Non-pigmented ciliary epithelial cell (primary cell): Measurements from ENCODE around the gene INSYN1.

Experiments
- DNase-seq: peaks from one replicate; pipeline ENCODE4 v3.0.0-alpha.2; 2010; ENCODE audit warnings: low read depth

Gene INSYN1

DNA sequence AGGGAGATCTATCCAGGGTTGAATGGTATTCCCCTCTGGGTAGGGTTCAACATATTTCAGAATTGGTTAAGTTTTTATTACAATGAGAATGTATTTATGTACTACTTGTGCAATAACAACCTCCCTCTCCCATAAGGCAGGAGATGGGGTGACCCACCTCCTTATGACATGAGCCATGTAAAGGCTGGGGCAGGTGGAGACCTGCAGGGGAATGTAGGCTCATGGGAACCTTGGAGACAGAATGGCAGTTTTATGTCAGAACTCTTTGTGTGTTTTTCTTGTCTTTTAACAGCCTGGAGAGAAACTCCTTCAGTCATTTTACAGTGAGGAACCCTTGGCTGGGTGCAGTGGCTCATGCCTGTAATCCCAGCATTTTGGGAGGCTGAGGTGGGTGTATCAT lies 24.6 kb upstream of the INSYN1 start:
- no peak for DNase-seq

DNA sequence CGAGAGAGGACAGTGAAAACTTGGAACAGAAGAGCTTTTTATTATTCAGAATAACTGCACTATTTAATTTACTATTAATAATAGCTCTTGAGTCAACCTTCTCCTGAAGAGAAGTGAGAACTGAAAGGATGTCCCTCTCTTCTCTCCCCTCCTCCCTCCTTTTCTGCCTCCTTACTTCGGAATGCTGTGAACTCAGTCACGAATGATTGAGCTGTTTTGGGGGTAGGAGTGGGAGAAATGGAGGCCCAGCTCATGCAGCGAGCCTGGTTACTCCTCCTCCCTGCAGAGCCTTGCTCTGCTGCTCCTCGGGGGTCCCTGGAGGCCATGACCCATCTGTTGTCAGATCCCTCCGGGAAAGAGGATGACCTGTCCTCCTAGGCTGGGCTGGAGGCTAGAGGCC lies 20.3 kb upstream of the INSYN1 start:
- DNase-seq = no peak

DNA sequence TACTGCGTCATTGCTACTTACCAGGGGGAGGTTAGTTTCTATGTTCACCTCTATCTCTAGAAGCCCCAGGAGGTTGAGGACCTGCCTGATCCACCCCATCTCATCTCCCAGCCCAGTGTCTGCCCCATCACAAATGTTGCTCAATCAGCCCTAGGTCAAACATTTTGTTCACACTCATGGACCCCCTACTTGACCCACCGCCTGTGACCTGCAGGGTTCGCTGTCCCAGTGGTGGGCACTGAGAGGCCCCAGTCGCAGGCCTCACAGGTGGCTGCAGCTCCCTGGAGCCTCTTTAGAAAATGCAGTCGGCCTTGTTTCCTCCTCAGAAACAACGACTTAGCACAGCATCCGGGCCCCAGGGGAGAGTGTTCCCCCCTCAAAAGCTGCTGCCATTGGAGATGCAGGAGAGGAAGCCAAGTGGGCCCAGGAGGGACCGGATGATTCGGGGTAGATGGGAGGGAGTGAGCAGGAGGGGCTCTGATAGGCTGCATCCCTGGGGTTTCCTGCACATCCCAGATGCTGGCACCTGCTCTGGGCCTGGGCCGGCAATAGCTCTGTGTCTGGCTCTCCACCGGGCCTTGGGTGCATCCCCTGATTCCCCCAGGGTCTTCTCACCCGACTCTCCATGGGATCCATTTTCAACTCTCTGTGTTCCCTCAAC lies 18.4 kb upstream of the INSYN1 start:
- DNase-seq = no peak

DNA sequence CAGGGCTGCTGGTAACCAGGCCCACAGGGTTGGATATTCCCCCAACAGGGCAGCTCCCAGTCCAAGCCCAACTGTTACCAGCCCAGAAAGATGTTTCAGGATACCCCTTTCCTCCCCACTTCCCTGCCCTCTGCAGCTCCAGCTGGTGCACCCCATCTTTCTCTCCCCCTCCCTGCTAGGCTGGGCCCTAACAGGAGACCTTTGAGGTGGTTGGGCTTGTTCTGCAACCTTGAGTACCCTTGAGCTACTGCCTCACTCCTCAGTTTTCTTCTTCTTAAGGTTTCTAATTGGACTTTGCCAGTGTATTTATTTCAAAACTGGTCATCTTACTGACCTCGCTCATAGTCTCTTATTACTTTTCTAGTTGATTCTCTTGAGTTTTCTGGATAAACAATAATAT lies 16.9 kb upstream of the INSYN1 start:
- no peak for DNase-seq

DNA sequence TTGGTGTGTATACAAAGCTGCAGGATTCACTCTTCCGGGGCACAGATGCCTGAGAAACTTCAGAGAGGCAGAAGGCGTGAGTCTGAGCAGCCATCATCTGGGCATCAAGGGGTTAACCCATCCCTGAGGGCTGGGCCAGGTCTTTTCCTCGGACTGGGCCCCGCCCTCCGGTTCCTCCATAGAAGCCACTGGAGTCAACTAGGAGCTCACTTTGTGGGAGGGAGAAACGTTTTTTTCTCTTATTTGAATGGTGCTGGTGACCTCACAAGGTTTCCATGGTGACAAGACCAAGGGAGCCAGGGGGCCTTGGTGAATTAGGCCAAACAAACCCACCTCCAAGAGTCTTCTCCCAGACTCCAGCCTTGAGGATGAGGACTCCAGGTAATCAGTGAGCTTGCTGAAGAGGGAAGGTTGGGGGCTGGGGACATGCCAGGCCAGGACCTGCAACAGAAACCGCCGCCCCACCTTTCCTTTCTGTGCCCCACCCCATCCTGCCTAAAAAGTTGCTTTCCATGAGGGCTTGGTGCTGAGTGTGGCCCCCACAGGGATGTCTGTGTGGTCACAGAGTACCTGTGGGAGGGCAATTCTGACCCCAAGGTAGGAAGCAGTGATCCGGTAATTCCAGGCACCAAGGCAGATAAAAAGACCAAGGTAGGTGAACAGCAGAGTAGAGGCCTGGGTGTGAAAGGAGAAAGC lies 14.8 kb upstream of the INSYN1 start:
- DNase-seq = no peak

DNA sequence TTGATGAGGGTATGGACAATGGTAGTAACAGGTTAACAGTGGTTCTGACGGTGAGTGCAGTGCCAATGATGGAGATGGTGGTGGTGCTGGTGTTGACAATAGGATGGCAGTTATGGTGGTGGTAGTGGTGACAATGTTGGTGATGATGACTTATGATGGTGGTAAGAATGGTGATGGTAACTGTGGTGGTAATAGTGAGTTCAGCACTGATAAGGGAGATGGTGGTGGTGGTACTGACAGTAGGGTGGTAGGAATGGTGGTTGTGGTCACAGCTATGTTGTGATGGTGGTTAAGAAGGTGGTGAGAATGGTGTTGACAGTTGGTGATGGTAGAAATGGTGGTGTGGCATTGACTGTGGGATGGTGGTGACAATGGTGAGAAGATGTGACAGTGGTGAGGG lies 13.4 kb upstream of the INSYN1 start:
- DNase-seq = no peak

DNA sequence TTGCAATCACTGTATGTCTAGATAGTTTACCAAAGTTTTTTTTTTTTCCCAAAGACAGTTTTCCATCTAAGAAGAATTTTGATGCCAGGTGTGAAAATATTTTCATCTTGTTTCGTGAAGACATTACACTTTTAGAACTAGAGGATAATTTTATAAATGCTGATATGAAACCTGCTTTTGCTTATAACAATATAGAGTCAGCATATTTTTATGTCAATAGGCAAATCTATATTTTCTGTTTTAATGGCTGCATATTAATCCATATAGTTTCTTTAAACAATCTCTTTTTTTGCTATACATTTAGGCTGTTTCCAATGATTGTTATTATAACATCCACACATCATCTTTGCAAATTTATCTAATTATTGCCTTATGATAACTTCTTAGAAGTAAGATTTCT lies 12.6 kb upstream of the INSYN1 start:
- DNase-seq = no peak

DNA sequence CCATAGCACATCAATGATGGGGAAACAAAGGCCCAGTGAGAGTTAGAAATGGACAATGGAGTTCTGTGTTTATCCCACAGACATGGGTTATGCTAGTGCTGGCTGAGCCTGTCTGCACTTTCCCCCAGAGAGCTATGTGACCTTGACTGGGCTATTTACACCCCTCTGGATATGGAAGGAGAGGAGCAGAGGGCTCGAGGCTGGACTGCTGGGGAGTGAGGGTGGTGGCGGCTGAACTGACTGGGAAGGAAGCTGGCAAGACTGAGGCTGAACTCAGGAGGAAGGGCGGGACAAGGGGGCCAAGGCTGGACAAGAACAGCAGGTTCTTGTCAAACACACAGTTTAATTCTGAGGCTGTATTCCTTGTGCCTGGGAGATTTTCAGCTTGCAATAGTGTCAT lies 10.8 kb upstream of the INSYN1 start:
- DNase-seq = no peak

DNA sequence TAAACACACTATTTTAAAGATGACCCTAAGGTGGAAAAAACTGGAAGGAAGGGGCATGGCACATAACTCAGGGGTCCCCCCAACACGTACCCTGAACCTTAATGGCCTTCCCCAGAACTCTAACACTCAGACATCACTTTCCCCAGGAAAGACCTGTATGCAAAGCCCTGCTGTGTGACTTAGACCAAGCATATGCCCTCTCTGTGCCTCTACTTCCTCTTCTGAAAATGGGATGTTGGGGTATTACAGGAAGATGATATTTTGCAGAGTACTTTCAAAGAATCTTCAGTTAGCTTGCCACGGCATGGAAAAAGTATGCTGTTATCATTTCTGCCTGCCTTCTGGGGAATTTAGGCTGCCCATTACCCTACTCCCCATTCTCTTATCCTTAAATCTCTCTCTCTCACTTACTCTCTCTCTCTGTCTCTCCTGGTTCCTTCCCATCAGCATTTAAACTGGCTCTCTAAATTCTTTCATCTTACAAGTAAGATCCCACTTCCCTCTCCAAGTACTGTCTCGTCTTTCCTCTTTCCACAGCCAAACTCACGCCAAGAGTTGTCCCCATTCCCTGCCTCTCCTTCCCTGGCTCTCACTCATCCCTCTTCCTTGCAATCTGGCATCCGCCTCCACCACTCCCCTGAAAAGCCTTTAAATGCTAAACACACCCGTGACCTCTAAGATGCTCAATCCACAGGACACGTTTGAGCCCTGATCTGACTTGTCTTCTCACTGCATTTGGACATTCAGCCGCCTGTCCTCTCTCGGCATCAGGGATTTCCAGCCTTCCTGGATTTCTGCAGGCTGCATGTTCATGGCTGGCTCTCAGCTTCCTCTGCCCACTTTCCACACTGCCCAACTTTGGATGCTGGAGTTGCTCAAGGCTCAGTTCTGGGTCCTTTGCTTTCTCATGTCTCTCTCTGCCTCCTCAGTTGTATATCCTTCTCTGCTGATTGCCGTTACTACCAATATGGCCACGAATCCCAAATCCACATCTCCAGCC lies 7.5 kb upstream of the INSYN1 start:
- no peak for DNase-seq

DNA sequence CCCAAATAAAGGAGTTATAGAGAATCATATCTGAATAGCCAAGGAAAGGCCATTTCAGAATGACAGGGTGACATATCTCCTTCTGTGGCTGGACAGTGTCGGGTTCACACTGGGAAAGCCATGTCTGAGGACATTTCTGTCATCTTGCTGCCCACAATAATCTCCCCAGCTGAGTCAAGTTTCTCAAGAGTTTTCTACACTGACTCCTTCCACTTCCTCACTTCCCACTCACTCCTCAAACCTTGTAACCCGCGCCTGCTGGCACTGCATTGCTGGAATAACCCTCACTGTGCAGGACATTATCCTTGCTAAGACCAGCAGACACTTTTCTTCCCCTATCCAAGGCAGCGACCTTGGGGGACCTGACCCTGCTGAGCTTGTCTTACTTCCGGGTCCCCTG lies 5.3 kb upstream of the INSYN1 start:
- DNase-seq = no peak

DNA sequence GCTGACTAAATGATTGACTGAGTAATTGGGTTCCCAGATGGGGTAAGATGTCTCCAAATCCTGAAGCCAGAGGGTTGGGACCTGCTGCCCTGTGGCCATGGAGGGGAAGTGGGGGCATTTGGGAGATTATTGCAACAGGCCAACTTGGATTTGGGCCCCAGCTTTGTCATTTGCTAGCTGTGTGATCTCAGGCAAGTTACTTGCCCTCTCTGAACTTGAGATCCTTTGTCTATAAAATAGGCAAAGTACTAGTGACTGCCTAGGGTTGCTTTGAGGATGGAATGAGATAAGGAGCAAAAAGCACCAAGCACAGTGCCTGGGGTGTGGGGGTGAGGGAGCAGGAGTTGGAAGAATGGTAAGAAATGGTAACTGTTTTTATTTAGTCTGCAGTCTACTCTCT lies 4.4 kb upstream of the INSYN1 start:
- no peak for DNase-seq

DNA sequence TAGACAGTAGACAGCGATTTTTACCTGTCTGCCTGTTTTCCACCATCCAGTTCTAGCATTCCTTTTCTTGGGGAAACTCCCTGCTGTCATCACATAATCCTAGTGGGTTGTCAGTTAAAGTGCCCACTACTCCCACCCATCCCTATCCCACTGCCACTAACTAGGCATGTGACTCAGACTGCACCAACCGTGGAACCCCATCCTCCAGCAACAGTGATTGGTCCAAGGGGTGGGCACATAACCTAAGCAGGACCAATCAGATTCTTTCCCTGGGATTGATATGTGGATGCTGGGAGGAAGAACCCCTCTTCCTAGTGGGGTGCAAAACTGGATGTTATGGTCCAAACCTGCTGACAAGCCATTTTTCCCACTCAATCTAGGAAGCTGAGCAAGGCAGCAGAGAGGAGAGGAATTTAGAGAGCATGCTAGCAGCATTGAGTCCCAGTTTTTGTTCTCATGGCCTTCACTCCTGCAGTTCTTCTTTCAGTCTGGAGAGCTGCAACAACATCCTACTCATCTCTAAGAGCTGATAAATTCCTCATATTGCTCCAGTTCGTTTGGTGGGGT lies 3.9 kb upstream of the INSYN1 start:
- DNase-seq = no peak

DNA sequence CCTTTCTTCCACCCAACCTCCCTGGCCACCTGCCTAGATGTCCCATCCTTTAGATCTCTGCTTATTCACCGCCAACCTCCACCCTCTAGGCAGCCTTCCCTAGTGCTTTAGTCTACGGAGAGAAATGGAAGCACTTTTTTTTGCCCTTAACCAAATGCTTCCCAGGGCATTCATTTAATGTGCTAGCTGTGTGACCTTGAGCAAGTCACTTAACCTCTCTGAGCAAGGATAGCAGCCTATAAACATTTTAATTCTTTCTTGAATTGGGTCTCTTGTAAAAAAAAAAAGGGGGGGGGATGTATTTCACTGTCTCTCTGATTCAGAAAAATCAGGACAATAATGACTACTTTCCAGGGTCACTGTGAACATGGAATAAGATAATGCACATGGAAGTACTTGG lies 3.2 kb upstream of the INSYN1 start:
- no peak for DNase-seq

DNA sequence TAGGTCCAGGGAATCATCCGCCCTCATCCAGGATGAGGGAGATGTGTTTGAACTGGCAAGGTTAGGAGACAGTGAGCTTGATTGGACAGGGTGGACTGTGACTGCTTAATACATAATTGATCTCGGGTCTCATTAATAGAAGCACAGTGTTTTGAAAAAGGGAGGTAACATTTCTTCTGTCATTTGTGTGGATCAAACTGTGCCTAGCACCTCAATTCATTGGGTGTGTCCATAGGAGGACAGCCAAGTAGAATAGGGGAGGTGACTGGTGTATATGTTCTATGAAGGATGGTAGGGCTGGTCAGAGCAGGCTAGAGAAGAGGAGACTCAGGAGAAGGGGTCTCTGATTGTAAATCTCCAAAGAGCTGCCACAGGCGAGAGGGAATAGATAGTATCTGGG lies 2.8 kb upstream of the INSYN1 start:
- DNase-seq = no peak

DNA sequence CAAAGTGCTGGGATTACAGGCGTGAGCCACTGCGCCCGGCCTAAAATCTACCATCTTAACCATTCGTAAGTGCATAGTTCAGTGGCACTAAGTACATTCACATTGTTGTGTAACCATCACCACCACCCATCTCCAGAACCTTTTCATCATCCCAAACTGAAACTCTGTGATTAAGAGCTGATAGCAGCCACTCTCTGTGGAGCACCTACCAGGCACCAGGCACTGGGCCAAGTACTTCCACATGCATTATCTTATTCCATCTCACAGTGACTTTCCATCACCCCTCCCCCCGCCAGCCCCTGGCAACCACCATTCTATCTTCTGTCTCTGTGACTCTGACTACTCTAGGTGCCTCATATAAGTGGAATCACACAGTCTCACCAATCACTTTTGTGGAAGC lies 2.3 kb upstream of the INSYN1 start:
- DNase-seq = no peak

DNA sequence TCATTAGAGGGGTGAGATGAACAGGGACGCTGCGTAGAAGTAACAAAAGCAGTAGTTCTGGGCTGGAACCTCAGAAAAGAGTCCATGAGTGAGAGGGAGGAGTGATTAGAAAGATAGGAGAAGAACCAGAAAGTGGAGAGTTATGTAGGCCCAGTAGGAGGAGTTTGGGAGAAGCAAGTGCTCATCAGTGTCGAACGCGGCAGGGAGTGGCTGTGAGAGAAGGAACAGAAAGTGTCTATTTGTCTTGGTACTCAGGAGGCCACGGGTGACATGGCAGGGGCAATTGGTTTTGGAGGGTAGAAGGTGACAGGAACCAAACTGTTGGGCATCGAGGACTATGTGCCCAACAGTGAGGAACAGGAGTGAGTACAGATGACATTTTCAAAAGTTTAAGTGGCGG lies 1.3 kb upstream of the INSYN1 start:
- no peak for DNase-seq

DNA sequence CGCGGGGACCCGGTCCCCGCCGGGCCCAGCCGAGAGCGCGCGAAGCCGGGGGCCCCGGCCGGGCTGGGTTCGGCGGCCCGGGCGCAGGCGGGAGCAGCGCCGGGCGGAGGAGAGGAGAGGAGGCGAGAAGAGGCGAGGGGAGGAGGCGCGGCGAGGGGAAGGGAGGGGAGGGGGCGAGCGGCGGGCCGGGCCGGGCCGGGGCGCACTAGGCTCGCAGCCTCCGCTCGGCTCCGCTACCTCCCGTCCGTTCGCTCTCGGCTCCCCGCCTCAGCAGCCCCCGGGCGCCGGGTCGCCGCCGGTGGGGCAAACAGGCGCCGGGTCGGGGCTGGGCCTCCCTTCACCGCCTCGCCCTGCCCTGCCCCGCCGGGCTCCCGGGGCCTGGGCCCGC lies 351 bp downstream of the INSYN1 start:
- DNase-seq = no peak

DNA sequence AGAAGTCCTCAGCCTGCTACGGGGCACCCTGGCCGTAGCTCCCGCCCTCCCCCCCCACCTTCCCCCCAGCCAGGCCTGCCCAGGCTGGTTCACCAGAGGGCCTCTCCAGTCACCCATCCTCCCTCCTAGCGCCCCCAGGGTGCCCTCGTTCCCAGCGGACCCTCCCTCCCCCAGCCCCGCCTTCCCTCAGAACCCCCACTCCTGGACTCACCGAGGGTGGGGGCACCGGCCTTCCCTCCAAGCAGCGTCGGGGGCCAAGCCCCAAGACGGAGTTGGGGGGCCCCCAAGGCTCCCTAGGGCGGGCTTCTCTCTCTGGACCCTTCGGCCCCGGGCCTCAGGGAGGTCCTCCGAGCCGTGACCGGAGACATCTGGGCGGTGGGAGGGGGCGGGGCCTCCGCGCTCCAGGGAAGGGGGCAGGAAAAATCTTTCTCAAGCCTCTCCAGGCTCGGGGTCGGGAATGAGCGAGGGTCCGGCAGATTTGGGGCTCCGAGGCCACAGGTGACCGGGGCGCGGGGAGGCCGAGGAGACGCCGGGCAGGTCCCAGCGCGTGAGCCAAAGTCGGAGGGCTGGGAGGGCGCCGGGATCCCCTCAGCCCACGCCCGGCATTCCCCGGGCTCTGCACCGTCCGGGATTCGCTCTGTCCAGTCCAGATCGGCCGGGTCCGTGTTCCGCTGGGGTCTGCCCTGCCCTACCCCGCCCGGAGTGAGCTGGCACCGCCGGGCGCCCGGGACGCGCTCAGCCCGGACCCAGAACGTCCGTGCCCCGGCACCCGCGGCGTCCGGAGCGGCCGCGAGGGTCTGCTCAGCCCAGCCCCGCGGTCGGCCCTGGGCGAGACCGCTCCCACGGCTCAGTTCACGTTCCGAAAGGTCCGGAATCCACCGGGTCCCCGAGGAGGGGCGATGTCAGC lies 999 bp downstream of the INSYN1 start:
- DNase-seq = no peak

DNA sequence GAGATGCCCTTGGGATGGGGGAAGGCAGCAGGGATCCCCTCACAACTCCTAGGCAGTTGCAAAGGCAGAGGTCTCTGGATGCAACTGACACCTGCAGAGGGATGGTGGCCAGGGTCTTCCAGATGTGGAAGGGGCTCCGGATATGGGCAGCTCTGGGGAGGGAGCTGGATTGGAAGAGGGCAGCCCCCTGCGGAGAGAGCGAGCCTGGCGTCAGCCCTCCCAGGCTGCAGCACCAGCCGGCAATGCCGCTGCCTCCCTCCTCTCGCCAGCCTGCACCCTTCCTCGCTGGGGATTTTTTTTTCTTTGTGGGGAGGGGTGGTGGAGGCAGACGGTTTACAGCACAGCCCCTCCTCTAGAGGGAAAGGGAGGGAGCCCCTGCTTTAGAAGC lies 1.6 kb downstream of the INSYN1 start:
- no peak for DNase-seq

DNA sequence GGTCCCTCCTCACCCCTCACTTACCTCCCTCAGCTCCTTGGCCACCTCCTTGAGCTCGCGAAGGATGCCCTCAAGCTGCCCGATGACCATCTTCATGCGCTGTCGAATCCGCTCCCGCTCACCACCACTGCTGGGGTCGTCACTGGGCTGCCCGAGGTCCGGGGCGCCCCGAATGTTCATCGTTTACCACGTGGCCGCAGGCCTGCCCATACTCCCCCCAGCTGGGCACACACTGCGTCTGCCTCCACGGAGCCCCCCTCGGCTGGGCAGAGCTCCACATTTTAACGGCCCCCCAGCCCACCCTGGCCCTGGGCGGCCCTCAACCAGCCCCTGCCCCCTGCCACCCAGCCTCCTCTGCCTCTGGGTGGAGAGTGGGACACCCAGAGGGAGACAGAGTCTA lies 2.2 kb downstream of the INSYN1 start:
- no peak for DNase-seq

DNA sequence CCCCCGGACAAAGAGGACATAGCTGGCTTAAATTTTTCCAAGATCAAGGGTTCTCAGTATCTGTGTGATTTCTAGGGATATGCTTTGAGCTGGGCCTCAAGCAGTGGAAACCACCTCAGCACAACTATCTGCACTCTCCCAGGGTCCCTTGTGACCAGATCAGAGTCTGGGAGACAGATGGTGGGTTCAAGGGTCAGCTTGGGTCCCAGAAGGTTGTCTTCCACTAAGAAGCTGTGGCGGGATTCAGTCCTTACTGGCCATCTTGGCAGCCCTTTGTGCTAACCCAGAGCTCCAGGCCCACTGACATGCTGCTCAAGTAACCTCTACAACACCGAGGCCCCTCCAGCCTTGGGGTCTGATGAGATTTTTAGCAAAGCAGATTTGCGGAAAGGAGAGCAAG lies 2.7 kb downstream of the INSYN1 start:
- no peak for DNase-seq

DNA sequence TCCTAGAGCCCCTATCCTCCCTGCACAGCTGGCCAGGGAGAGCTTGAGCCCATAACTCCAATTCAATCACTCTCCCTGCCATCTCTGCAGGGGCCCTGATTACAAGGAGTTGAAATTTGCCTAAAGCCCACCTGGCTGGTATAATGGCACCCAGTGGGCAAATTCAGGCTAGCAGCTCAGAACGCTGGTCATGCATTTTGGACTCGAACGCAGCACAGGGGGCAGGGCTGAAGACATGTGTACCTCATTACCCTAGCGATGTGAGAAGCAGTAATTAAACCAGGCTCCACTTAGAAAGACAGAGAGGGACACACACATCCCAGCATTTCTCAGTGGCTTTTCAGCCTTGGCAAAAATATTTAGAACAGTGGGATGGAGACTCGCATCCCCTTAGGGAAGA lies 3.2 kb downstream of the INSYN1 start:
- no peak for DNase-seq
